Midbrain (tissue), 1 donor: ENCODE results near the gene CDIP1.

Experiments
- DNase-seq: peaks from one replicate; lab custom pipeline; 2025; lab: John Stamatoyannopoulos, UW

The CDIP1 gene

GRCh38 chr16:4539716-4540284, 1.2 kb upstream of the CDIP1 start:
- DNase-seq = no peak

- DNase-seq = no peak
Observed at GRCh38 chr16:4537376-4538343, 913 bp downstream of the CDIP1 start.

GRCh38 chr16:4536391-4537106, 2.0 kb downstream of the CDIP1 start:
- DNase-seq = no peak

GRCh38 chr16:4535627-4536108, 2.9 kb downstream of the CDIP1 start:
- no peak for DNase-seq

- DNase-seq = no peak
Observed at GRCh38 chr16:4534151-4534790, 4.3 kb downstream of the CDIP1 start.

- no peak for DNase-seq
Observed at GRCh38 chr16:4533490-4533889, 5.1 kb downstream of the CDIP1 start.

- no peak for DNase-seq
Observed at GRCh38 chr16:4532238-4532637, 6.3 kb downstream of the CDIP1 start.

GRCh38 chr16:4531811-4532210, 6.8 kb downstream of the CDIP1 start:
- DNase-seq = no peak

- DNase-seq = no peak
Observed at GRCh38 chr16:4529085-4530060, 9.2 kb downstream of the CDIP1 start.

GRCh38 chr16:4525634-4526277, 12.8 kb downstream of the CDIP1 start:
- DNase-seq = no peak

GRCh38 chr16:4525069-4525468, 13.5 kb downstream of the CDIP1 start:
- peak; percentile 33 for DNase-seq

GRCh38 chr16:4524571-4524970, 14.0 kb downstream of the CDIP1 start:
- no peak for DNase-seq

- peak; percentile 62 for DNase-seq
Observed at GRCh38 chr16:4523686-4524085, 14.9 kb downstream of the CDIP1 start.

GRCh38 chr16:4522051-4522581, 16.5 kb downstream of the CDIP1 start:
- peak; percentile 86 for DNase-seq

GRCh38 chr16:4520913-4521312, 17.7 kb downstream of the CDIP1 start:
- DNase-seq = no peak

GRCh38 chr16:4519274-4520058, 19.1 kb downstream of the CDIP1 start:
- DNase-seq = no peak

- peak; percentile 30 for DNase-seq
Observed at GRCh38 chr16:4517812-4518680, 20.5 kb downstream of the CDIP1 start.

GRCh38 chr16:4515611-4516233, 22.9 kb downstream of the CDIP1 start:
- DNase-seq = no peak
